ENCODE results near the gene IRF1.

GRCh38 chr5:132454361-132454760 is 36.2 kb downstream of the IRF1 start:
- TF ChIP-seq EP300 (IDR thresholded peaks at IDR 0.05) (no peak), CTCF (IDR thresholded peaks at IDR 0.05) (no peak), POLR2AphosphoS5 (IDR thresholded peaks at IDR 0.05) (no peak)
